ENCODE results near the gene PLEKHA7.

The PLEKHA7 gene

GRCh38 chr11:16925561-16926065 lies 88.6 kb downstream of the PLEKHA7 start:
- DNase-seq (ENCODE audit: low spot score): peak; percentile 59
- in situ Hi-C loops (cut with MboI; ENCODE audit: low pct_unique_long_range_greater_than_20kb, low sequenced_read_pairs, unreplicated experiment): loop anchor here (25.0 kb wide), 1 partner anchor 287 kb away; the partner anchor contains the start of gene PIK3C2A
- TF ChIP-seq CTCF (IDR thresholded peaks at IDR 0.05; ENCODE audit: extremely low read depth, insufficient read depth, missing control alignments): no peak

- DNase-seq (ENCODE audit: low spot score): peak; percentile 60
- in situ Hi-C loops (cut with MboI; ENCODE audit: low pct_unique_long_range_greater_than_20kb, low sequenced_read_pairs, unreplicated experiment): loop anchor here (25.0 kb wide), 1 partner anchor 287 kb away; the partner anchor contains the start of gene PIK3C2A
- TF ChIP-seq CTCF (IDR thresholded peaks at IDR 0.05; ENCODE audit: extremely low read depth, insufficient read depth, missing control alignments): no peak
Observed at GRCh38 chr11:16924826-16925560, 89.2 kb downstream of the PLEKHA7 start.

GRCh38 chr11:16924462-16924825 lies 89.8 kb downstream of the PLEKHA7 start:
- TF ChIP-seq CTCF (IDR thresholded peaks at IDR 0.05; ENCODE audit: extremely low read depth, insufficient read depth, missing control alignments): no peak
- DNase-seq (ENCODE audit: low spot score): peak; percentile 68
- in situ Hi-C loops (cut with MboI; ENCODE audit: low pct_unique_long_range_greater_than_20kb, low sequenced_read_pairs, unreplicated experiment): no loop called here

GRCh38 chr11:16923987-16924386 lies 90.2 kb downstream of the PLEKHA7 start:
- TF ChIP-seq CTCF (IDR thresholded peaks at IDR 0.05; ENCODE audit: extremely low read depth, insufficient read depth, missing control alignments): no peak
- peak; percentile 53 for DNase-seq (ENCODE audit: low spot score)

GRCh38 chr11:16921668-16922067 lies 92.5 kb downstream of the PLEKHA7 start:
- in situ Hi-C loops (cut with MboI; ENCODE audit: low pct_unique_long_range_greater_than_20kb, low sequenced_read_pairs, unreplicated experiment): no loop called here
- TF ChIP-seq CTCF (IDR thresholded peaks at IDR 0.05; ENCODE audit: extremely low read depth, insufficient read depth, missing control alignments): no peak
- DNase-seq (ENCODE audit: low spot score): no peak

More at GRCh38 chr11:16923987-16924386, 90.2 kb downstream of the PLEKHA7 start:
- in situ Hi-C loops (cut with MboI; ENCODE audit: low pct_unique_long_range_greater_than_20kb, low sequenced_read_pairs, unreplicated experiment): no loop called here

- in situ Hi-C loops (cut with MboI; ENCODE audit: low pct_unique_long_range_greater_than_20kb, low sequenced_read_pairs, unreplicated experiment): no loop called here
- DNase-seq (ENCODE audit: low spot score): no peak
- no peak for TF ChIP-seq CTCF (IDR thresholded peaks at IDR 0.05; ENCODE audit: extremely low read depth, insufficient read depth, missing control alignments)
Observed at GRCh38 chr11:16921019-16921418, 93.2 kb downstream of the PLEKHA7 start.
